ENCODE data around the gene COL23A1.

The COL23A1 gene

DNA sequence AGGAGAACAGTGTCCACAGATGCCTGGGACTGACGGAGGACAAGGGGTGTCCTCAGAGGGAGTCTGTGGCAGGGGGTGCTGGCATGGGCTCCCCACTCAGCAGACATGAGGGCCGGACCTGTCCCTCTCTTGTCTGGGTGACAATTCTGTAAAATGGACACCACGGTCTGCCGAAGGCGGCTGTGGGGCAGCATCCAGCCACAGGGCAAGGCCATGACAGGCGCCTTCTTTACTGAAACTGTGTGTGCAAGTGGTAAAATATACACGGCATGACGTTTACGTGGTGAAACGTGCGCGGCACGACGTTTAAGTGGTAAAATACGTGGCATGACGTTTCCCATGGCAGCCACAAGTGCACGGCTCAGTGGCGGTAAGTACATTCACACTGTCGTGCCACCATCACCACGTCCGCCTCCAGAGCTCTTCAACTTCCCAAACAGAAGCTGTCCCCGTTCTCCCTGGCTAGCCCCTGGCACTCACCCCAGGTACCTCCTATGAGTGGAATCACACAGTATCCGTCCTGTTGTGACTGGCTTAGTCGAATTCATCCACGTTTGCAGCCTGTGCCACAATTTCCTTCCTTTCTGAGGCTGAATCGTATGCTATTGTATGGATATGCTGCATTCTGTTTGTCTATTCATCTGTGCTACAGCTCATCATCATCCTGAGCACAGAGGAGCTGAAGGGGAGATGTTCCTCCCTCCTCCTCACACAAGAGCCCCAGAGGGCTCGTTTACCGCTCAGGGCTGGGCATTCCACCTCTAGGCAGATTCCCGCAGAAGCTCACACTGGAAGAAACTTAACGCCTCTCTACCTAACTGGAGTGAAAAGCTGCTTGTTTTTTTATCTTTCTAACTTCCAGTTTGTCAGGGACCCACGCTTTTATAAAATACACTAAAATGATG, 52.5 kb downstream of the COL23A1 start:
- Histone ChIP-seq H3K4me3 (ENCODE audit: low read length) (no peak overlapping the region), H3F3A (ENCODE audit: insufficient read depth, low read length) (no peaks in the 10 kb centered on the region), H3K4me1 (ENCODE audit: low read length) (no peaks in the 10 kb centered on the region), H3K4me2 (ENCODE audit: low read depth, low read length) (no peak overlapping the region), H3K27ac (ENCODE audit: low read length) (no peak overlapping the region), H3K36me3 (replicated peaks; ENCODE audit: insufficient read depth, low read length) (no peaks in the 10 kb centered on the region), H3K9ac (ENCODE audit: low read length) (no peak overlapping the region), H2AFZ (ENCODE audit: low read length) (no peak overlapping the region), H3K79me2 (ENCODE audit: low read length) (no peaks in the 10 kb centered on the region), H3K9me3 (replicated peaks; ENCODE audit: insufficient read depth, low read length) (no peaks in the 10 kb centered on the region), H3K27me3 (replicated peaks; ENCODE audit: insufficient read depth, low read length) (peaks cover 27% of the 10 kb centered on the region), H3K9me2 (replicated peaks; ENCODE audit: insufficient read depth, low read length) (no peaks in the 10 kb centered on the region), H4K20me1 (ENCODE audit: insufficient read depth, low read length) (no peaks in the 10 kb centered on the region)
- TF ChIP-seq EZH2phosphoT487 (IDR thresholded peaks at IDR 0.05; ENCODE audit: low read length) (no peak), EZH2 (optimal IDR thresholded peaks at IDR 0.05; ENCODE audit: low read depth, low read length) (no peak)
- TF ChIP-seq, protein P1, sequence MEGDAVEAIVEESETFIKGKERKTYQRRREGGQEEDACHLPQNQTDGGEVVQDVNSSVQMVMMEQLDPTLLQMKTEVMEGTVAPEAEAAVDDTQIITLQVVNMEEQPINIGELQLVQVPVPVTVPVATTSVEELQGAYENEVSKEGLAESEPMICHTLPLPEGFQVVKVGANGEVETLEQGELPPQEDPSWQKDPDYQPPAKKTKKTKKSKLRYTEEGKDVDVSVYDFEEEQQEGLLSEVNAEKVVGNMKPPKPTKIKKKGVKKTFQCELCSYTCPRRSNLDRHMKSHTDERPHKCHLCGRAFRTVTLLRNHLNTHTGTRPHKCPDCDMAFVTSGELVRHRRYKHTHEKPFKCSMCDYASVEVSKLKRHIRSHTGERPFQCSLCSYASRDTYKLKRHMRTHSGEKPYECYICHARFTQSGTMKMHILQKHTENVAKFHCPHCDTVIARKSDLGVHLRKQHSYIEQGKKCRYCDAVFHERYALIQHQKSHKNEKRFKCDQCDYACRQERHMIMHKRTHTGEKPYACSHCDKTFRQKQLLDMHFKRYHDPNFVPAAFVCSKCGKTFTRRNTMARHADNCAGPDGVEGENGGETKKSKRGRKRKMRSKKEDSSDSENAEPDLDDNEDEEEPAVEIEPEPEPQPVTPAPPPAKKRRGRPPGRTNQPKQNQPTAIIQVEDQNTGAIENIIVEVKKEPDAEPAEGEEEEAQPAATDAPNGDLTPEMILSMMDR (IDR thresholded peaks at IDR 0.05; ENCODE audit: low read length) = no peak
- DNase-seq = no peak

DNA sequence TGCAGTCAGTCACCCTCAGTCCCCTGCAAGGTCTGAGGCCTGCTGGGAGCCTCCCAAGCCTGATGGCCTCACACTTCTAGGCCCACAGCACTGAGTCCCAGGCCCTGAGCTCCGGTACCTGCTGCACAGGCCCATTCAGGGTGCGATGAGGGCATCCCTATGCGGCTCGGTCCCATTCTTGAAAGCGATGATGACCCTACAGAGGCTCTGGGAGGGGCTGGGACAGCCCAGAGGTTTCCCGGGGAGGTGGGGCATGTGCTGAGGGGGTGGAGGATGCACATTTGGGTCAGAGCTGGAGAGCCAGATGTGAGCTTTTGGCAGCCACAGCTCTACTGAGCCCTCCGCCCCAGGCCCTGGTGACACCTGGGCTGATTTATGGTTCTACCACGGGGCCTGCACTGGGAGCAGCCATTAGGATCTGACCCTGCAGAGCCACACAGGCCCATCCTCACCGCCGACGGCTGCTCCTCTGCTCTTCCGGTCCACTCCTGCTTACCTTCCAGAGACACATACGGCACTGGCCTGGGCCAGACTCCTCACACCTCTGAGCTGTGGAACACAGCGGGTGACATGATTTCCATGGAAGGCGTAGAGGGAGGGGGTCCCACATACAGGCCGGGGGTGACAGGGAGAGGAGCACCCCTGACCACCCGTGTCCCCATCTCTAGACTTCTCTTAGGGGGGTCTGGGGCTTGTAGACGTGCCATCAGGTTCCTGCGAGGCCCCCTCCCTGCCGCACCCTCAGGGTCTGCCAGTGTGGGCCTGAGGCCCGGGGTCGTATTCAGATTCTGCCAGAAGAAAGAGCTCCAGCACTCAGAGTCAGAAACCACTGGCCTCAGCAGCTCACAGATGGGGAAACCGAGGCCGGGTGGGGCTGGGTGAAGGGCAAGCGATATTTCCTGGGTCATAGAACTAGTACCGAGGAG, 53.4 kb downstream of the COL23A1 start:
- H3K36me3 ChIP-seq (replicated peaks; ENCODE audit: insufficient read depth, low read length) = no peaks in the 10 kb centered on the region
- H3K9me2 ChIP-seq (replicated peaks; ENCODE audit: insufficient read depth, low read length) = no peaks in the 10 kb centered on the region
- no peaks in the 10 kb centered on the region for H3K79me2 ChIP-seq (ENCODE audit: low read length)
- H3F3A ChIP-seq (ENCODE audit: insufficient read depth, low read length) = no peaks in the 10 kb centered on the region
- no peak overlapping the region for H3K9ac ChIP-seq (ENCODE audit: low read length)
- no peak overlapping the region for H3K4me3 ChIP-seq (ENCODE audit: low read length)
- no peak for TF ChIP-seq EZH2 (optimal IDR thresholded peaks at IDR 0.05; ENCODE audit: low read depth, low read length)
- TF ChIP-seq EZH2phosphoT487 (IDR thresholded peaks at IDR 0.05; ENCODE audit: low read length) = no peak
- TF ChIP-seq, protein P1 (IDR thresholded peaks at IDR 0.05; ENCODE audit: low read length) = no peak
- no peaks in the 10 kb centered on the region for H4K20me1 ChIP-seq (ENCODE audit: insufficient read depth, low read length)
- DNase-seq = no peak
- H2AFZ ChIP-seq (ENCODE audit: low read length) = no peak overlapping the region
- H3K4me2 ChIP-seq (ENCODE audit: low read depth, low read length) = no peak overlapping the region
- no peak overlapping the region for H3K27ac ChIP-seq (ENCODE audit: low read length)
- peaks cover 23% of the 10 kb centered on the region for H3K27me3 ChIP-seq (replicated peaks; ENCODE audit: insufficient read depth, low read length)
- no peaks in the 10 kb centered on the region for H3K4me1 ChIP-seq (ENCODE audit: low read length)
- H3K9me3 ChIP-seq (replicated peaks; ENCODE audit: insufficient read depth, low read length) = no peaks in the 10 kb centered on the region

DNA sequence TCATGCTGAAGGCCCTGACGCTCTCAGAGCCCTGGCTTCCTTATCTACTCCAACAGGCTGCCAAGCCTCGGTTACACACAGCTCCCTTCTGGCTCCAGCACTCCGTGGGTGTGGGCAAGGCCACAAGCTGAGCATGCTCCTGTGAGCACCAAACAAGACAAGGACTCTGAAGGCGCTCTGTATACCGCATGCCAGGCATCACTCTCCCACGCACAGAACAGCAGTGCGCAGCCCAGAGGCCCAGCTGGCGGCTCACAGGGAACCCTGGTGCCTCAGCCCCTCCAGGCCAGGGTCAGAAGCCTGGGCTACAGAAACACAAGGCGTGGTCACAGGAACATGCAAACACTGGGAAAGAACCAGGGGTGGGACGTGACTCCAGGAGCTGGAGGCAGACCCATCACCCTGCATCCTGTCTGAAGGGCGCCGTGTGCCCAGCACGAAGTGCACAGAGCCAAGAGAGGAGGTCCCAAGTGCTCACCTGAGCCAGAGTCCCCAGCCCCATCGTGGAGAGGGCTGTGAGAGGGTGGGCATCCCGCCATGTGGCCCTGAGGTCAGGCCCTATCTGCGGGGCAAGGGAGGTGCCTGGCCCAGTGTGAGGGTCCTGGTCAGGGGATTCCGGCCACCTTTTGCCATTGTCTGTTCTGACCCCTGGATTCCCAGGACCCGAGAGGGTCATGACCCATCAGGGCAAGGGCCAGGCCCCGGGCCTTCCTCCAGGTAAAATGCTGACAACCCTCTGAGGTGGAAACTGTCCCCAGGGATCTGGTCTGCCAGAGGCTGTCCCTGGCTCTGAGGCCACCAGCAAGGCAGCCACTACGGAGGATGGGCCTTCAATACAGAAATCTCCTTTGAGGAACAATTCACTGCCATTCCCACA, 54.7 kb downstream of the COL23A1 start:
- Histone ChIP-seq H3K27ac (ENCODE audit: low read length) (no peak overlapping the region), H3K9me3 (replicated peaks; ENCODE audit: insufficient read depth, low read length) (no peaks in the 10 kb centered on the region), H3K9me2 (replicated peaks; ENCODE audit: insufficient read depth, low read length) (no peaks in the 10 kb centered on the region), H3K4me3 (ENCODE audit: low read length) (no peak overlapping the region), H4K20me1 (ENCODE audit: insufficient read depth, low read length) (no peaks in the 10 kb centered on the region), H3K4me1 (ENCODE audit: low read length) (no peaks in the 10 kb centered on the region), H3K79me2 (ENCODE audit: low read length) (no peaks in the 10 kb centered on the region), H3K4me2 (ENCODE audit: low read depth, low read length) (no peak overlapping the region), H3K36me3 (replicated peaks; ENCODE audit: insufficient read depth, low read length) (no peaks in the 10 kb centered on the region), H3K27me3 (replicated peaks; ENCODE audit: insufficient read depth, low read length) (peaks cover 27% of the 10 kb centered on the region), H2AFZ (ENCODE audit: low read length) (no peak overlapping the region), H3F3A (ENCODE audit: insufficient read depth, low read length) (no peaks in the 10 kb centered on the region), H3K9ac (ENCODE audit: low read length) (no peak overlapping the region)
- no peak for TF ChIP-seq EZH2 (optimal IDR thresholded peaks at IDR 0.05; ENCODE audit: low read depth, low read length)
- TF ChIP-seq, protein P1 (IDR thresholded peaks at IDR 0.05; ENCODE audit: low read length) = no peak
- no peak for TF ChIP-seq EZH2phosphoT487 (IDR thresholded peaks at IDR 0.05; ENCODE audit: low read length)
- no peak for DNase-seq

Measured in MM.1S (cell line).